HepG2 (cell line): ENCODE data around the gene NCOA7. TPM values are rescaled to one million over a fixed set of nuclear protein-coding genes. Genes with fewer than 3 reads are reported as not detected.
A peak's percentile ranks its signal among the peaks of the same experiment; 100 is the strongest.

Experiments
- BRCA1 ChIP-seq: sonication (generic); formaldehyde crosslinking; IDR thresholded peaks from 2 replicates; pipeline ENCODE4 v1.4.0; 2020; ENCODE audit warnings: missing genetic modification reagents
- CREB3 ChIP-seq: sonication (generic); formaldehyde crosslinking; IDR thresholded peaks from 2 replicates; pipeline ENCODE4 v1.5.0; 2020; ENCODE audit warnings: missing genetic modification reagents
- EHMT2 ChIP-seq: fragments of 200-600 bp; sonication (generic); IDR thresholded peaks from 2 replicates; pipeline ENCODE4 v1.7.0; 2017; ENCODE audit warnings: antibody characterized with exemption, low read depth, low read length, borderline replicate concordance
- FOSL2 ChIP-seq: sonication (generic); formaldehyde crosslinking; IDR thresholded peaks from 2 replicates; pipeline ENCODE4 v1.4.0; 2020; ENCODE audit warnings: missing genetic modification reagents
- GLMP ChIP-seq: sonication (generic); formaldehyde crosslinking; IDR thresholded peaks from 2 replicates; pipeline ENCODE4 v1.9.0; 2021; ENCODE audit warnings: missing genetic modification reagents, mild to moderate bottlenecking, borderline replicate concordance
- MXD3 ChIP-seq: IDR thresholded peaks from 2 replicates; pipeline ENCODE4 v1.6.1; 2016; ENCODE audit warnings: mild to moderate bottlenecking, missing biosample characterization, missing genetic modification reagents
- NFAT5 ChIP-seq: sonication (generic); formaldehyde crosslinking; IDR thresholded peaks from 2 replicates; pipeline ENCODE4 v1.4.0; 2020; ENCODE audit warnings: missing genetic modification reagents
- NFYB ChIP-seq: sonication (generic); formaldehyde crosslinking; IDR thresholded peaks from 2 replicates; pipeline ENCODE4 v1.4.0; 2020; ENCODE audit warnings: missing genetic modification reagents
- PCBP2 ChIP-seq: fragments of 200-400 bp; formaldehyde crosslinking; optimal IDR thresholded peaks from 2 replicates; pipeline ENCODE3; 2018; ENCODE audit warnings: low read length, low read depth; ENCODE audit not compliant: poor library complexity, severe bottlenecking
- SNAPC4 ChIP-seq: sonication (generic); formaldehyde crosslinking; IDR thresholded peaks from 2 replicates; pipeline ENCODE4 v1.4.0; 2020; ENCODE audit warnings: mild to moderate bottlenecking, missing genetic modification reagents
- TARDBP ChIP-seq: sonication (generic); formaldehyde crosslinking; IDR thresholded peaks from 2 replicates; pipeline ENCODE4 v1.8.0; 2022; ENCODE audit warnings: mild to moderate bottlenecking, missing genetic modification reagents
- ZNF550 ChIP-seq: sonication (generic); formaldehyde crosslinking; IDR thresholded peaks from 2 replicates; pipeline ENCODE4 v1.4.0; 2020; ENCODE audit warnings: mild to moderate bottlenecking, missing genetic modification reagents, borderline replicate concordance
- ZNF564 ChIP-seq: sonication (generic); formaldehyde crosslinking; IDR thresholded peaks from 2 replicates; pipeline ENCODE4 v1.8.1; 2023; ENCODE audit warnings: mild to moderate bottlenecking, missing genetic modification reagents
- ZNF660 ChIP-seq: sonication (generic); formaldehyde crosslinking; IDR thresholded peaks from 2 replicates; pipeline ENCODE4 v1.5.1; 2020; ENCODE audit warnings: mild to moderate bottlenecking, low read depth, missing genetic modification reagents, borderline replicate concordance
- ZNF784 ChIP-seq: sonication (generic); formaldehyde crosslinking; IDR thresholded peaks from 2 replicates; pipeline ENCODE4 v1.5.1; 2020; ENCODE audit warnings: missing genetic modification reagents, mild to moderate bottlenecking, borderline replicate concordance
- ZNF788 ChIP-seq: sonication (generic); formaldehyde crosslinking; IDR thresholded peaks from 2 replicates; pipeline ENCODE4 v1.5.0; 2020; ENCODE audit warnings: mild to moderate bottlenecking, missing genetic modification reagents, borderline replicate concordance
- polyA plus RNA-seq, 8 experiments: library from polyadenylated mRNA; depleted of rRNA in 3 of 8; stranded (reverse) in 7 of 8; unstranded in 1 of 8; fragments of >200 nt; fragmentation: Illumina TruSeq in 4 of 8; extraction: Trizol in 4 of 8; gene quantifications; 2 replicates each; pipeline versions ENCODE4 v1.2.1 to v1.2.3, GENCODE V29; 2011 to 2016; ENCODE audit warnings: low read depth in 4 of 8, missing spikeins in 1 of 8, mixed read lengths in 1 of 8; ENCODE audit not compliant: insufficient read depth in 1 of 8
- total RNA-seq, 5 experiments: library from RNA; depleted of rRNA; stranded (reverse); fragments of >200 nt; fragmentation: Illumina TruSeq; extraction: Trizol; gene quantifications; 2 replicates each; pipeline ENCODE4 v1.2.3, GENCODE V29; 2016; ENCODE audit warnings: low read depth in 1 of 5

NCOA7 gene
- total and polyA plus RNA-seq, 2 of the 13 experiments (the other 11 are each of a cell fraction or from before 2014, with no cell fraction given) = 13.6 to 20.8 TPM

- TF ChIP-seq NFAT5 (CRISPR knock-in tag) (no peak), CREB3 (no peak), ZNF784 (CRISPR knock-in tag) (no peak), GLMP (CRISPR knock-in tag) (no peak), MXD3 (CRISPR knock-in tag) (no peak), ZNF788 (CRISPR knock-in tag) (no peak), PCBP2 (no peak), BRCA1 (0 out of 2 replicates have a peak, but pooled peaks have one; percentile 1), FOSL2 (peak; percentile 74), TARDBP (peak; percentile 76), ZNF550 (CRISPR knock-in tag) (no peak), SNAPC4 (CRISPR knock-in tag) (no peak), ZNF564 (CRISPR knock-in tag) (no peak), NFYB (CRISPR knock-in tag) (no peak), ZNF660 (CRISPR knock-in tag) (no peak), EHMT2 (peak; percentile 14; the same call in 1 of the 2 replicates)
Observed at GRCh38 chr6:125944434-125944816, 153.7 kb downstream of the NCOA7 start (continued).
